GM04504 (cell line): Measurements from ENCODE around the gene SLC66A3.

ENCODE experiments used
- DNase-seq: peaks from one replicate; pipeline ENCODE4 v3.0.0-alpha.2; 2012; ENCODE audit warnings: low read depth

Gene SLC66A3

GRCh38 chr2:11155381-11156035 is at the start of gene SLC66A3:
SLC66A3 (plus strand) TSS chr2:11155467; CDS start chr2:11155547, 80 bp downstream.
- DNase-seq = peak; percentile 73

DNA sequence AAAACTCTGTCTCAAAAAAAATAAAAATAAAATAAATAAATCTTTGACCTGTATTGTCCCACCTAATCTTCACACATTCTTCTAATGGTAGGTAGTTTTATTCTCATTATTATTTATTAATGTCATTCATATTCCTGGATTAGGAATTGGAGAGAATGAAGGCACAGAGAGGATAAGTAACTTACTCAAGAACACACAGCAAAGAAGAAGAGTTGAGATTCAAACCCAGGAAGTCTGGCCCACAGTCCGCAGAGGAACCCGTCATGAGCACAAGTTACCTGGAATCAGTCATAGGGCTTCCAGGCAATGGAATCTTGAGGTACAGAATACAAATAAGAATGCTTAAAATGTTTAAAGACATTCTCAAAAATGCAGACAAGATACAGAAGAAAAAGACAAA is 46.3 kb upstream of the SLC66A3 start:
- DNase-seq = no peak

- DNase-seq = no peak
These were observed 42.3 kb upstream of the SLC66A3 start for GRCh38 chr2:11112870-11113428.

DNA sequence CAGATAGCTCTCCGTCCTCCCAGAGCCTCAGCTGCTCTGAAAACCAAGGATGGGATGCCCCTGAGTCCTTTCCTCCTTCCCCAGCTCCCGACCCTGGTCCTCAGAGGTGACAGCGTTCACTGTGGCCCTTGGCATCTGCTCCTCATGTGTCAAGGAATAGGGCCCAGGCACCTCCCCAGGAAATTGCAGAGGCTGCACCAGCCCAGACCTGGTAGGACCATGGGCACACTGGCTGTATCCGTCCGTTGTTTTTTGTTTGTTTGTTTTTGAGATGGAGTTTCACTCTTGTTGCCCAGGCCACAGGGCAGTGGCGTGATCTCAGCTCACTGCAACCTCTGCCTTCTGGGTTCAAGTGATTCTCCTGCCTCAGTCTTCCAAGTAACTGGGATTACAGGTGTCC is 37.5 kb upstream of the SLC66A3 start:
- DNase-seq = no peak

- no peak for DNase-seq
These were observed 36.5 kb upstream of the SLC66A3 start for GRCh38 chr2:11118761-11119160.

DNA sequence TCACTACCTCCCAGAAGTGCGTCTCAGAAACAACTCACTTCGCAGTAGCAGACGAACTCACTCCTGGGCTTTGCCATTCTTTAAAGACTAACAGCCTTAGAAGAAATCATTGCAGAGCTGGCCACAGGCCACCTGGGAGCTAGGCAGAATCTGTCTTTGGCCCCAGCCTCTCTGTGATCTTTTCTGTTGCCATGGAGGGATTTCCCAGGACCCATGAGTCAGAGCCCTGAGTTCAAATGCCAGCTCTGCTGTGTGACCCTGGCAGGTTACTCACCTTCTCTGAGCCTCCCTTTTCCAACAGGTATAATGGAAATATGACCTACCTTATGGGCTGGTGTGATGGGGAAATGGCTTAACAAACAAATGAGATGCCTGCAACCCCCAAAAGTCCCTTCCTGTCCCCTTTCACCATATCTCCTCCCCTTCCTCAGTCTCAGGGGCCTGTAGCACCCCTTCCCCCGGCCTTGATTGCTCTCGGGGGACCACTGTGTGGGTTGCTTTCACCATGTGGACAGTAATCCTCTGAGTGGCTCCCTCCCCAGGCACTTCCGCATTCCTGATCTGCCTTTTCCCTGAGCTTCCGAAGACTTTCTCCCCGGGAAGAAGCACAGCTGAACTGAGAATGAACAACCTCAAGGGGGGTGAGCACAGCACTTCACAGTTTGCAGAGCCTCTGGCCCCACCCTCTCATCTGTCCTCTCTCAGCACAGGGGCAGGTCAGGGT is 34.0 kb upstream of the SLC66A3 start:
- no peak for DNase-seq

GRCh38 chr2:11121823-11122155 is 33.5 kb upstream of the SLC66A3 start:
- DNase-seq = no peak

DNA sequence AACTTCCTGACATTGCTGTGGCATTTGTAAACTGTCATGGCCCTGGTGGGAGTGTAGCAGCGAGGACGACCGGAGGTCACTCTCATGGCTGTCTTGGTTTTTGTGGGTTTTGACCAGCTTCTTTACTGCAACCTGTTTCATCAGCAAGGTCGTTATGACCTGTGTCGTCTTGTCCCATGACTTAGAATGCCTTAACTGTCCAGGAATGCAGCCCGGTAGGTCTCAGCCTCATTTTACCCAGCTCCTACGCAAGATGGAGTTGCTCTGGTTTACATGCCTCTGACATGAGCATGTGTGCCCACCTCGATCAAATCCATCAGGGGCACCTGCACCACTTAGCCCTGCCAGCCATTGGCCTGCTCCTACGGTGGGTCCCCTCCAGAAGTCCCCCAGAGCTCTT is 32.9 kb upstream of the SLC66A3 start:
- no peak for DNase-seq

- no peak for DNase-seq
These were observed 32.1 kb upstream of the SLC66A3 start for GRCh38 chr2:11123001-11123809.

DNA sequence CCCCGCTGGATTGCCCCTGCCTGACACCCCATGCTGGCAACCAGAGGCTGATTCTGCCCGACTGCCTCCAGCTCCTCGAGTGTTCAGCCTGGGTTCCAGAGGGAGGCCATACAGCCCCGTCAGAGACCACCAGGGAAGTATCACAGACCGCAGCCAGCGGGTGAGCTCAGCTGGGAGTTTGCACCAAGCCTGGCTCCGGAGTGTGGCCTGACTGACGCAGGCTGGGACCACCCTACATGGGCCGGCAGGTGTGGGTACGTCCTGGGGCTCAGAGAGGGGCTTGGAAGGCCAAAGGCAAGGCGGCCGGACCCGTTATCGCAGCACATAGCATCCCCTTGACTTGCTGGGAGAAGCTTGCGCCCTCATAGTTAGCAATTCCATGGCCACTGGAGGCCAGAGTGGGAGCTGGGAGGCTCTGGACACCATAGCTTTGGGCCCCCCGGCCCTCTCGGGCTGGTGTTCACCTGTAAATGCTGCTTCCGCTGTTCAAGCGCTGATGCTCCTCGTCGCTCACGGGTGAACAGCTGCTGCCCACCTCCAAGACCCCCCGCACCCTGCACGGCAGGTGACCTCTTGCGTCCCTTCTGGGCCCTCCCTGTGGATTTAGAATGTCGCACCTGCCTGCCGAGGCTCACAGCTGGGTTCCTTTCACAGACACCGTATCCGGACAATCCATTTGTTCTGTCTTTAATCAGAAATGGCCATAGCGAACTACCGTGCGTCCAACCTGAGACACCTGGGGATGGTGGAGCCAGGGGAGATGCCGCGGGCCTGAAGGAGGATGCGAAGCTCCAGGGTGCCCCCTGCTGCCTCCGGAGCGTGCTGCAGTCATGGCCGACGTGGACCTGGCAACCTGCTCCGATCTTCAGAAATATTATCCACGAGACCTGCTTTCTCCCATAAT is 31.2 kb upstream of the SLC66A3 start:
- peak; percentile 9 for DNase-seq

- DNase-seq = no peak
These were observed 30.6 kb upstream of the SLC66A3 start for GRCh38 chr2:11124760-11125068.

DNA sequence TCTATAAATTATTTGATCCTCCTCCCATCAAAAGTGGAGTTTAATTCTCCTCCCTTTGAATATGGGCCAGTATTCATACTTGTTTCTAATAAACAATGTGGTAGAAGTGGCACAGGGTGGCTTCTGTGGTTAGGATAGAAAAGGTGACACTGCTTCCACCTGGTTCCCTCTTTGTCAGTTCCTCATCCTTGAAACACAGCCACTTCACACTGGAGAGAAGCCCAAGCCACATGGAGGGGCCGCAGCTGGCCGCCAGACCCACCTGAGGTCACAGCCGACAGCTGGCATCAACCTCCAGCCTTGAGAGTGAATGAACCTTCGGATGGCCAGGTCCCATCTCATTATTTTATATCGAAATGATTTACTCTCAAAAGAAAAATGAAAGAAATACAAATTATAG is 27.5 kb upstream of the SLC66A3 start:
- no peak for DNase-seq

GRCh38 chr2:11128243-11128951 is 26.9 kb upstream of the SLC66A3 start:
- DNase-seq = peak; percentile 48

GRCh38 chr2:11129598-11130449 is 25.4 kb upstream of the SLC66A3 start:
- no peak for DNase-seq

DNA sequence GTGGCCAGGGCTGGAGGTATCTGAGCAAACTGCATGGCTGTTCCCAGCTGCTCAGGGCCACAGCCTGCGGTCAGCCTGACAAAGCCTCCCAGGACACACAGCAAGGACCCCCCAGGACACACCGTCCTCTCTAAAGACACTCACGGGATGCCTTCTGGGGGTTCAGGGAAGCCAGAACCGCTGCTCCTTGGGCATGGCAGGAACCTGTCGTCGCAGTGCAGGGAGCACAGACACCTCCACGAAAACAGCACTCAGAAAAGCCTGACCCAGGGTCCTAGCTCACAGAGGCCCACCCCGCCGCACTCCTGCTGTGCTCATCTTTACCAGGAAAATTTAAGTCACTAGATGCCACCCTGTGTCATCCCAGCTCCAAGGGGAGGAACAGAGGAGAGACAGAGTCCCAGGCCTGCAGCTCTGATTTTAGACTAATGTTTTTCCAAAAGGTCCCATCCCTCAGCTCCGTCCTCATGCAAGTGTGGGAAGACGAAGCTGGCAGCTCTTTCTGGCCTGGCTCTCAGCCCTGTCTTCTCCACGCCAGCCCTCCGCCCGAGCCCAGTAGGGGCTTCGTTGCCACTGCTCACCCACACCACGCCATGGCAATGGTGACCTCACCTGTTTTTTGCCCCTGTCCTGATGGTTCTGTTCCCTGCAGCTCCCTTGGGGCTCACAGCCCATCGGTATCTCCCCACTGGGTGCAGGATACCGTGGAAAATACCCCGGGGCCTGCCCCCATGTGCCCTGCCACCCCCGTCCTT is 23.9 kb upstream of the SLC66A3 start:
- DNase-seq = no peak

- DNase-seq = no peak
These were observed 23.1 kb upstream of the SLC66A3 start for GRCh38 chr2:11132036-11132671.

GRCh38 chr2:11133238-11133935 is 21.9 kb upstream of the SLC66A3 start:
- DNase-seq = no peak

DNA sequence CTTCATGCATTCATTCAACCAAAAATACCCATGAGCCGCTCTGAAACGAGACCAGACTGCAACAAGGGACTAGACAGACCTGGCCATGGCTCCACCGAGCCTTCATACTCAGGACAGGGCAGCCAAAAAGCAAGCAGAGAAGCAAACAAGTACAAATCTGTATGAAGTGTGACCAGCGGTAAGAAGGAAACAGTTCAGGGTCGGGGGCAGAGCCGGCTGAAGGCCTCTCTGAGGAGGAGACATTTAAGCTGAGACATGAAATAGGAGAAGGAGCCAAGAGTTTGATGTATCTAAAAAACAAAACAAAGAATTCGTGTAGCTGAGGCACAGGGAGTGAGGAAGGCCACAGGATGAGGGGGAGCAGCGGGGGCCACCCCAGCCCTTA is 21.3 kb upstream of the SLC66A3 start:
- DNase-seq = no peak
